ENCODE data around the gene ACTR1B. TPM values are rescaled to one million over a fixed set of nuclear protein-coding genes. Genes with fewer than 3 reads are reported as not detected.

The ACTR1B gene
- total RNA-seq, 1 experiment from 2014 or later: 33.8 TPM

DNA sequence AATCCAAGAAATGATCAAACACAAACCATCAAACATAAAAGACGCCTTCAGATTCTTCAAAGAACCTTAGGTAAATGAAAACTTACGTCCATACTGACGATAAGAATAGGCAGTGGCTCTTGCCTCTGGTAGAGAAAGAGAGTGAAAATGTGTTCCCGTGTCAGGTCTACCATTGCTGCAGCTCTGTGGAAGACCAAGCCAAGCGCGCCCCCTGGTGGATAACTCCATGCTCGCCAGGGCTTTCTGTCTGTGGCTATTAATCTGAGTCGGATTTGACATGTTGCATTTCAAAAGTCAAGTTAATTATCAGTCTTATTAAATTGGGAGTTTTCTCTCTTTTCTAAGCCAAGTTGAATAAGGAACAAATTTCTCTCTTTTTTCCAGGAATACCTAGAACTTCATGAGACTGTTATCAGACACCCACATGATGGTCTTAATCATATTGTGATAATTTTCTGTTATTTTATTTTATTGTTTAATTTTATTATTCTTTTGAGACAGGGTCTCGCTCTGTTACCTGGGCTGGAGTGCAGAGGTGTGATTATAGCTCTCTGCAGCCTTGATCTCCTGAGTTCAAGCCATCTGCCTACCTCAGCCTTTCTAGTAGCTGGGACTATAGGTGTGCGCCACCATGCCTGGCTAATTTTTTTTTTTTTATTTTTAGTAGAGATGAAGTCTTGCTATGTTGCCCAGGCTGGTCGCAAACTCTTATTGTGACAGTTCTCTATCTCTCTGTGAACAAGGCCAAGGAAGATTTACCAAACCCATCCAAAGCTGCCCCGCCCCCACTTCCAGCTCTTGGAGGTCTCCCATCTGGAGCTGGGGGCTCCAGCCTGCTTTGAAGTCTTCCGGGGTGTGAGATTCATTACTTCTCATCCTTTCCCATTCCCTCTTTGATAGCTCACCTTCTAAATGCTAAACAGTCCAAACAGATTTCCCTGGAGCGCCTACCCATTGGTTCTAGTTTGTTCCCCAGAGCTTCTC, 33.7 kb upstream of the ACTR1B start:
- no peak overlapping the region for H2BK5ac ChIP-seq (ENCODE audit: insufficient read length, low read length)
- H2BK15ac ChIP-seq (ENCODE audit: low read depth, low read length): no peak overlapping the region
- no peak overlapping the region for H2BK12ac ChIP-seq (ENCODE audit: insufficient read length, low read depth, low read length)
- Mint-ChIP-seq H3K4me3 (no peak overlapping the region), H3K27me3 (ENCODE audit: low read depth) (peaks cover 6% of the 10 kb centered on the region), H3K27ac (no peak overlapping the region), H3K9me3 (no peaks in the 10 kb centered on the region; a peak in 2 of 5 replicates), H3K36me3 (ENCODE audit: insufficient read depth in 1 of 3, low read depth in 3 of 3) (no peaks in the 10 kb centered on the region), H3K4me1 (peaks cover 11 to 16% of the 10 kb centered on the region in 2 experiments)
- no peak overlapping the region for H3K56ac ChIP-seq (ENCODE audit: insufficient read length, low read depth, low read length)
- TF ChIP-seq CTCF (conservative IDR thresholded peaks at IDR 0.05): peak; percentile 98
- no peak overlapping the region for H3K27ac ChIP-seq (ENCODE audit: insufficient read length, low read depth, low read length)
- H4K5ac ChIP-seq (ENCODE audit: insufficient read length, low read depth, low read length): no peak overlapping the region
- no peak overlapping the region for H4K8ac ChIP-seq (replicated peaks; ENCODE audit: insufficient read length, low read depth, low read length)
- H2AK5ac ChIP-seq (ENCODE audit: insufficient read length, low read length): no peak overlapping the region
- H2BK20ac ChIP-seq (ENCODE audit: low read depth, low read length, poor library complexity, severe bottlenecking): no peak overlapping the region
- no peak overlapping the region for H2BK120ac ChIP-seq (ENCODE audit: low read depth, low read length, poor library complexity, severe bottlenecking)
- H3K9ac ChIP-seq (ENCODE audit: extremely low read depth, insufficient read length, low read length): no peak overlapping the region
- H3K79me2 ChIP-seq (ENCODE audit: insufficient read depth, low read length): no peaks in the 10 kb centered on the region
- no peak overlapping the region for H3K18ac ChIP-seq (ENCODE audit: insufficient read length, low read depth, low read length)
- no peak overlapping the region for H4K91ac ChIP-seq (ENCODE audit: insufficient read length, low read depth, low read length)
- no CpG with 5 or more reads among the region's 14 CpGs for WGBS (ENCODE audit: extremely low coverage, insufficient read length, low lambda C conversion rate)
- H3K23me2 ChIP-seq (ENCODE audit: insufficient read length, low read depth, low read length, poor library complexity, severe bottlenecking): no peaks in the 10 kb centered on the region
- no peak overlapping the region for H3K14ac ChIP-seq (ENCODE audit: insufficient read depth, low read length)
- peak; percentile 82 for DNase-seq
- no peak overlapping the region for H2AFZ ChIP-seq (ENCODE audit: low read length)
- H3K4me2 ChIP-seq (ENCODE audit: insufficient read depth, insufficient read length, low read length): no peak overlapping the region
- H3K9me3 ChIP-seq (ENCODE audit: control insufficient read depth, low read depth, low read length): no peaks in the 10 kb centered on the region
- H3K79me1 ChIP-seq (ENCODE audit: insufficient read depth, low read depth, low read length, poor library complexity, severe bottlenecking): no peaks in the 10 kb centered on the region
- H3T11ph ChIP-seq (ENCODE audit: low read length): no peak overlapping the region
- no peak overlapping the region for H3K4ac ChIP-seq (ENCODE audit: low read depth, low read length)
- H3K27me3 ChIP-seq (ENCODE audit: insufficient read depth, low read length): no peaks in the 10 kb centered on the region
- no peaks in the 10 kb centered on the region for H3K4me1 ChIP-seq (ENCODE audit: insufficient read depth, low read length)
- H4K20me1 ChIP-seq (ENCODE audit: control insufficient read depth, insufficient read depth, insufficient read length): no peaks in the 10 kb centered on the region
- H3K23ac ChIP-seq (ENCODE audit: insufficient read length, low read depth, low read length): no peak overlapping the region
